ENCODE data around the gene PRR33.

- TF ChIP-seq, protein P1, sequence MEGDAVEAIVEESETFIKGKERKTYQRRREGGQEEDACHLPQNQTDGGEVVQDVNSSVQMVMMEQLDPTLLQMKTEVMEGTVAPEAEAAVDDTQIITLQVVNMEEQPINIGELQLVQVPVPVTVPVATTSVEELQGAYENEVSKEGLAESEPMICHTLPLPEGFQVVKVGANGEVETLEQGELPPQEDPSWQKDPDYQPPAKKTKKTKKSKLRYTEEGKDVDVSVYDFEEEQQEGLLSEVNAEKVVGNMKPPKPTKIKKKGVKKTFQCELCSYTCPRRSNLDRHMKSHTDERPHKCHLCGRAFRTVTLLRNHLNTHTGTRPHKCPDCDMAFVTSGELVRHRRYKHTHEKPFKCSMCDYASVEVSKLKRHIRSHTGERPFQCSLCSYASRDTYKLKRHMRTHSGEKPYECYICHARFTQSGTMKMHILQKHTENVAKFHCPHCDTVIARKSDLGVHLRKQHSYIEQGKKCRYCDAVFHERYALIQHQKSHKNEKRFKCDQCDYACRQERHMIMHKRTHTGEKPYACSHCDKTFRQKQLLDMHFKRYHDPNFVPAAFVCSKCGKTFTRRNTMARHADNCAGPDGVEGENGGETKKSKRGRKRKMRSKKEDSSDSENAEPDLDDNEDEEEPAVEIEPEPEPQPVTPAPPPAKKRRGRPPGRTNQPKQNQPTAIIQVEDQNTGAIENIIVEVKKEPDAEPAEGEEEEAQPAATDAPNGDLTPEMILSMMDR (conservative IDR thresholded peaks at IDR 0.05; ENCODE audit: low read length), result peak; percentile 62
- TF ChIP-seq EZH2phosphoT487 (IDR thresholded peaks at IDR 0.05; ENCODE audit: borderline replicate concordance), result no peak
Observed at GRCh38 chr11:1876361-1877063, 15.2 kb downstream of the PRR33 start.
